Neural progenitor cell (in vitro differentiated cells): ENCODE results near the gene STRN3. TPM values are rescaled to one million over a fixed set of nuclear protein-coding genes. Genes with fewer than 3 reads are reported as not detected.

Experiments
- DNase-seq: peaks from one replicate; pipeline ENCODE4 v3.0.0-alpha.2; 2016; ENCODE audit warnings: low spot score
- H2AFZ ChIP-seq: fragments of 200-600 bp; sonication (generic); replicated peaks from 2 replicates; pipeline ENCODE4 v1.6.1; 2016; ENCODE audit warnings: antibody characterized with exemption
- H3F3A ChIP-seq: fragments of 200-600 bp; sonication (generic); 2 replicates; pipeline ENCODE4 v1.6.1; 2016; ENCODE audit warnings: antibody characterized with exemption, low read depth
- H3K27ac ChIP-seq: fragments of 200-600 bp; sonication (generic); 2 replicates; pipeline ENCODE4 v1.5.1; 2016; ENCODE audit warnings: mild to moderate bottlenecking
- H3K27me3 ChIP-seq: fragments of 200-600 bp; sonication (generic); 2 replicates; pipeline ENCODE4 v1.6.1; 2016; ENCODE audit warnings: mild to moderate bottlenecking, moderate library complexity
- H3K36me3 ChIP-seq: fragments of 200-600 bp; sonication (generic); 2 replicates; pipeline ENCODE4 v1.5.1; 2016
- H3K4me1 ChIP-seq: fragments of 200-600 bp; sonication (generic); 2 replicates; pipeline ENCODE4 v1.6.1; 2016; ENCODE audit warnings: mixed run types
- H3K4me2 ChIP-seq: fragments of 200-600 bp; sonication (generic); 2 replicates; pipeline ENCODE4 v1.6.1; 2016
- H3K4me3 ChIP-seq: fragments of 200-600 bp; sonication (generic); 2 replicates; pipeline ENCODE4 v1.5.1; 2016
- H3K79me2 ChIP-seq: fragments of 200-600 bp; sonication (generic); 2 replicates; pipeline ENCODE4 v1.6.1; 2016; ENCODE audit warnings: low read depth
- H3K9ac ChIP-seq: fragments of 200-600 bp; sonication (generic); 2 replicates; pipeline ENCODE4 v1.6.1; 2016
- H3K9me3 ChIP-seq: fragments of 200-600 bp; sonication (generic); 2 replicates; pipeline ENCODE4 v1.5.1; 2016; ENCODE audit warnings: low read depth
- H4K20me1 ChIP-seq: fragments of 200-600 bp; sonication (generic); 2 replicates; pipeline ENCODE4 v1.6.1; 2016; ENCODE audit warnings: low read depth
- H3K27ac Mint-ChIP-seq: 3 replicates; pipeline ENCODE4 v1.8.0; 2021; ENCODE audit warnings: mixed read lengths
- H3K27me3 Mint-ChIP-seq: 2 replicates; pipeline ENCODE4 v1.8.0; 2022; ENCODE audit warnings: low read depth, mild to moderate bottlenecking, inconsistent platforms, moderate library complexity, mixed read lengths; ENCODE audit not compliant: insufficient read depth
- H3K36me3 Mint-ChIP-seq: 3 replicates; pipeline ENCODE4 v1.8.0; 2021; ENCODE audit warnings: mixed read lengths
- H3K4me1 Mint-ChIP-seq: 3 replicates; pipeline ENCODE4 v1.8.0; 2021; ENCODE audit warnings: mixed read lengths
- H3K4me3 Mint-ChIP-seq: 3 replicates; pipeline ENCODE4 v1.8.0; 2021; ENCODE audit warnings: mild to moderate bottlenecking, moderate library complexity, mixed read lengths
- H3K9me3 Mint-ChIP-seq: 3 replicates; pipeline ENCODE4 v1.8.0; 2020; ENCODE audit warnings: mixed read lengths
- CTCF ChIP-seq: fragments of 200-600 bp; sonication (generic); IDR thresholded peaks from 2 replicates; pipeline ENCODE4 v1.5.1; 2017; ENCODE audit warnings: antibody characterized with exemption, mild to moderate bottlenecking
- EZH2 ChIP-seq: fragments of 200-600 bp; sonication (generic); IDR thresholded peaks from 2 replicates; pipeline ENCODE4 v1.6.1; 2017; ENCODE audit warnings: antibody characterized with exemption, mild to moderate bottlenecking, moderate library complexity
- EZH2phosphoT487 ChIP-seq: fragments of 200-600 bp; sonication (generic); IDR thresholded peaks from 2 replicates; pipeline ENCODE4 v1.6.1; 2017; ENCODE audit warnings: antibody characterized with exemption
- total RNA-seq: library from RNA; depleted of rRNA; stranded (reverse); fragments of >200 nt; gene quantifications from 2 replicates; pipeline ENCODE4 v1.2.3, GENCODE V29; 2015; ENCODE audit warnings: low replicate concordance

The STRN3 gene
- total RNA-seq, 1 donor from 2014 or later, result 104 TPM

DNA sequence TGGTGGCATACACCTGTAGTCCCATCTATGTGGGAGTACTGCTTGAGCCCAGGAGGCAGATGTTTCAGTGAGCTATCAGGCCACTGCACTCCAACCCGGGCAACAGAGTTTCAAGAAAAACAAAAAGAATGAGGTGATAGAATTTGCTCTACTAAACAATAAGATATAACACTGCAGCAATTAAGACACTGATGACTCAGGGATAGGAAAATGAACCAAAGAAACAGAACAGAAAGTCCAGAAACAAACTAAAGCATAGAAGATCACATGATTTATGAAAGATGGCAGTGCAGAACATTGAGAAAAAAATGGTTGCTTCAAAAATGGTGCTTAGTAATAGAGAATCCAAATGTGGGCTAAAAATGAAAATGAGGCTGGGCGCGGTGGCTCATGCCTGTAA, 66.0 kb downstream of the STRN3 start:
- no peaks in the 10 kb centered on the region for H3K9me3 ChIP-seq
- H4K20me1 ChIP-seq, result peaks cover 55% of the 10 kb centered on the region
- no peak overlapping the region for H3K4me2 ChIP-seq
- no peak overlapping the region for H2AFZ ChIP-seq
- H3K36me3 ChIP-seq, result peaks cover 10% of the 10 kb centered on the region
- Mint-ChIP-seq H3K9me3 (peaks cover 7% of the 10 kb centered on the region), H3K4me1 (peaks cover 2% of the 10 kb centered on the region), H3K36me3 (peaks cover 23% of the 10 kb centered on the region), H3K27me3 (peaks cover 2% of the 10 kb centered on the region), H3K4me3 (no peak overlapping the region), H3K27ac (no peak overlapping the region)
- no peak for DNase-seq
- H3K9ac ChIP-seq, result no peak overlapping the region
- no peak overlapping the region for H3K4me3 ChIP-seq
- peaks cover 100% of the 10 kb centered on the region for H3K79me2 ChIP-seq
- H3K4me1 ChIP-seq, result no peaks in the 10 kb centered on the region
- TF ChIP-seq EZH2phosphoT487 (no peak), CTCF (no peak), EZH2 (no peak)
- no peak overlapping the region for H3K27ac ChIP-seq
- no peaks in the 10 kb centered on the region for H3K27me3 ChIP-seq
- no peaks in the 10 kb centered on the region for H3F3A ChIP-seq

DNA sequence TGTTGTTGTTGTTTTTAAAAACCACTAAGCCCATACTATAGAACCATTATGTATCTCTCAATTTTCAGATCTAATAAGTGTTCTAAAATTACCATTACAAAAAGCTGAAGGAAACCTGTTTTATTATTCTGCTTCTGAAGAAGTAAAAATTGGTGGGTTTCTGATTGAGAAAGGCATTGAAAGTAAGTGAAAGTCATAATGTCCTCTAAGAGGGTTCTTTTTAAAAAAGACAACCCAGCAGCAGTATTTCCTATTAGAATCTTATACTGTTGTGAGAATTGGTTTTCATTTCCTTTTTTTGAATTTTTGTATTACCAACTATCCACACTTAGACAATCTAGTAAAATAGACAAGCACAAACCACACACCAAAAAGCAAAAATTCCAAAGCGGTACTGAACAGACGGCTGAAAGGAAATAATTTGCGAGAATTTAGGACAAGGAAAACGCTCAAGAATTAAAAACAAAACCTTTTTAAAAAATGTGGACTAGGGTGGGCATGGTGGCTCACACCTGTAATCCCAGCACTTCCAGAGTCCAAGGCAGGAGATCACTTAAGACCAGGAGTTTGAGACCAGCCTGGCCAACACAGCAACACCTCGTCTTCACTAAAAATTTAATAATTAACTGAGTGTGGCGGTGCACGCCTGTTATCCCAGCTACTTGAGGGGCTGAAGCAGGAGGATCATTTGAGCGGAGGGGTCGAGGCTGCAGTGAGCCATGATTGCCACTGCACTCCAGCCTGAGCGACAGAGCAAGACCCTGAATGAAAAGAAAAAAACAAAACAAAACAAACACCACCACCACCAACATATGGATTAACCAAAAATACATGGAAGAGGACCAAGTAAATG, 67.4 kb downstream of the STRN3 start:
- Histone ChIP-seq H3K4me2 (no peak overlapping the region), H3K27ac (no peak overlapping the region), H3K4me1 (no peaks in the 10 kb centered on the region), H3K9me3 (no peaks in the 10 kb centered on the region), H3K79me2 (peaks cover 95% of the 10 kb centered on the region), H3K9ac (no peak overlapping the region), H3K4me3 (no peak overlapping the region), H3K36me3 (peaks cover 21% of the 10 kb centered on the region), H3F3A (no peaks in the 10 kb centered on the region), H4K20me1 (peaks cover 55% of the 10 kb centered on the region), H2AFZ (no peak overlapping the region), H3K27me3 (no peaks in the 10 kb centered on the region)
- Mint-ChIP-seq H3K27me3 (peaks cover 2% of the 10 kb centered on the region), H3K4me3 (no peak overlapping the region), H3K36me3 (peaks cover 16% of the 10 kb centered on the region), H3K27ac (no peak overlapping the region), H3K4me1 (peaks cover 2% of the 10 kb centered on the region), H3K9me3 (peaks cover 4% of the 10 kb centered on the region)
- no peak for DNase-seq
- TF ChIP-seq CTCF (no peak), EZH2phosphoT487 (no peak), EZH2 (no peak)

- no peaks in the 10 kb centered on the region for H3K27me3 ChIP-seq
- TF ChIP-seq EZH2 (no peak), EZH2phosphoT487 (no peak), CTCF (no peak)
- peaks cover 88% of the 10 kb centered on the region for H3K79me2 ChIP-seq
- Mint-ChIP-seq H3K36me3 (peaks cover 16% of the 10 kb centered on the region), H3K4me1 (peaks cover 2% of the 10 kb centered on the region), H3K27ac (no peak overlapping the region), H3K4me3 (no peak overlapping the region), H3K27me3 (no peaks in the 10 kb centered on the region), H3K9me3 (peaks cover under 1% of the 10 kb centered on the region)
- DNase-seq, result no peak
- H3K4me1 ChIP-seq, result no peaks in the 10 kb centered on the region
- no peaks in the 10 kb centered on the region for H3F3A ChIP-seq
- peaks cover 27% of the 10 kb centered on the region for H3K36me3 ChIP-seq
- peaks cover 49% of the 10 kb centered on the region for H4K20me1 ChIP-seq
- H3K27ac ChIP-seq, result no peak overlapping the region
- no peak overlapping the region for H3K4me2 ChIP-seq
- no peak overlapping the region for H2AFZ ChIP-seq
- no peaks in the 10 kb centered on the region for H3K9me3 ChIP-seq
- no peak overlapping the region for H3K9ac ChIP-seq
- no peak overlapping the region for H3K4me3 ChIP-seq
Observed at GRCh38 chr14:30957813-30958370, 68.3 kb downstream of the STRN3 start.
